OCI-LY3 (cell line): ENCODE results near the gene ST3GAL3.
"Not testable (repeated sequence)": the region's sequence is repeated elsewhere in the genome, so short reads cannot be mapped to it uniquely, and the experiment has no call there.

Source experiments
- CTCF ChIP-seq: fragments of 200-600, 300-600 bp; sonication (generic); IDR thresholded peaks from 2 replicates; pipeline ENCODE4 v1.5.1; 2014; ENCODE audit warnings: antibody characterized with exemption, low read length, low read depth
- EZH2phosphoT487 ChIP-seq: fragments of 200-600 bp; shearing (Covaris generic); IDR thresholded peaks from 2 replicates; pipeline ENCODE4 v1.6.1; 2018; ENCODE audit warnings: antibody characterized with exemption, mixed run types, low read depth

- not testable (repeated sequence) for TF ChIP-seq CTCF, EZH2phosphoT487
Measured at GRCh38 chr1:43777916-43778315, 70.6 kb downstream of the ST3GAL3 start.
